Keratinocyte (primary cell): ENCODE data around the gene IFI30. TPM values are rescaled to one million over a fixed set of nuclear protein-coding genes. Genes with fewer than 3 reads are reported as not detected.

Experiments
- DNase-seq: peaks from one replicate; pipeline ENCODE4 v3.0.0-alpha.2; 2011; ENCODE audit warnings: low read depth, missing footprints, low spot score
- FAIRE-seq: peaks from 2 replicates; lab custom pipeline; 2011; peaks lifted over from hg19 to GRCh38; lab: Jason Lieb, UNC
- H2AFZ ChIP-seq: 2 replicates; pipeline ENCODE4 v1.6.0; 2012; ENCODE audit warnings: low read length, control low read depth, inconsistent platforms; ENCODE audit not compliant: control insufficient read depth
- H3K27ac ChIP-seq: 2 replicates; pipeline ENCODE4 v1.5.1; 2011; ENCODE audit warnings: low read length; ENCODE audit not compliant: control insufficient read depth, insufficient read depth
- H3K27me3 ChIP-seq: 3 replicates; pipeline ENCODE4 v1.6.0; 2011; ENCODE audit warnings: low read length; ENCODE audit not compliant: control insufficient read depth, insufficient read depth; ENCODE audit errors: extremely low read depth
- H3K36me3 ChIP-seq, 2 experiments: 2 replicates in 1 of 2; 3 replicates in 1 of 2; pipeline ENCODE4 v1.5.1; 2011; ENCODE audit warnings: low read length in 2 of 2, mild to moderate bottlenecking in 1 of 2; ENCODE audit not compliant: control insufficient read depth in 2 of 2, insufficient read depth in 2 of 2; ENCODE audit errors: extremely low read depth in 1 of 2
- H3K4me1 ChIP-seq: 3 replicates; pipeline ENCODE4 v1.5.1; 2011; ENCODE audit warnings: low read length; ENCODE audit not compliant: control insufficient read depth, insufficient read depth; ENCODE audit errors: extremely low read depth
- H3K4me2 ChIP-seq: 3 replicates; pipeline ENCODE4 v1.6.0; 2011; ENCODE audit warnings: low read depth, low read length; ENCODE audit not compliant: control insufficient read depth, insufficient read depth; ENCODE audit errors: extremely low read depth
- H3K4me3 ChIP-seq, 3 experiments: fragments of 200-600 bp in 1 of 3; sonication (generic) in 1 of 3; 2 replicates in 2 of 3; 3 replicates in 1 of 3; pipeline ENCODE4 v1.5.1; 2011 to 2016; ENCODE audit warnings: low read length in 3 of 3, mild to moderate bottlenecking in 3 of 3, control low read depth in 2 of 3, inconsistent platforms in 1 of 3, low read depth in 1 of 3, mixed read lengths in 1 of 3, mixed run types in 1 of 3, moderate library complexity in 1 of 3; ENCODE audit not compliant: control insufficient read depth in 2 of 3, insufficient read depth in 2 of 3; ENCODE audit errors: extremely low read depth in 1 of 3
- H3K79me2 ChIP-seq: 2 replicates; pipeline ENCODE4 v1.6.0; 2012; ENCODE audit warnings: low read length; ENCODE audit not compliant: control insufficient read depth, insufficient read depth
- H3K9ac ChIP-seq: 3 replicates; pipeline ENCODE4 v1.6.0; 2011; ENCODE audit warnings: low read length; ENCODE audit not compliant: control insufficient read depth, insufficient read depth; ENCODE audit errors: extremely low read depth
- H3K9me1 ChIP-seq: 3 replicates; pipeline ENCODE4 v1.6.0; 2011; ENCODE audit warnings: low read length; ENCODE audit not compliant: control insufficient read depth, insufficient read depth; ENCODE audit errors: extremely low read depth
- H3K9me3 ChIP-seq: 2 replicates; pipeline ENCODE4 v1.5.1; 2012; ENCODE audit warnings: low read depth, low read length; ENCODE audit not compliant: control insufficient read depth
- H4K20me1 ChIP-seq: 3 replicates; pipeline ENCODE4 v1.6.0; 2011; ENCODE audit warnings: low read length; ENCODE audit not compliant: control insufficient read depth, insufficient read depth; ENCODE audit errors: extremely low read depth
- EZH2 ChIP-seq: IDR thresholded peaks from one replicate; pipeline ENCODE4 v1.6.1; 2012; ENCODE audit warnings: inconsistent platforms, mild to moderate bottlenecking, low read length, moderate library complexity
- dilution Hi-C: fragments of 300-500 bp; cut with MboI; formaldehyde crosslinking; loops from one replicate; pipeline ENCODE4 v1.7.0; 2020; ENCODE audit warnings: low sequenced_read_pairs; ENCODE audit not compliant: extremely low pct_ligation_motif_present
- polyA plus RNA-seq, 5 experiments: library from polyadenylated mRNA; depleted of rRNA in 3 of 5; stranded (reverse) in 3 of 5; stranded (forward) in 1 of 5; unstranded in 1 of 5; fragments of >200 nt; gene quantifications; 1 replicate in 1 of 5; 2 replicates in 3 of 5; 3 replicates in 1 of 5; pipeline versions ENCODE4 v1.2.1 to v1.2.3, GENCODE V29; 2011 to 2012; ENCODE audit warnings: missing spikeins in 2 of 5, low read depth in 1 of 5, low replicate concordance in 1 of 5
- TF ChIP-seq, protein P1 (sequence below), 3 experiments: IDR thresholded peaks in 1 of 3; conservative IDR thresholded peaks in 1 of 3; optimal IDR thresholded peaks in 1 of 3; 2 replicates in 2 of 3; 3 replicates in 1 of 3; pipeline versions ENCODE3 to v1.5.1; 2011; ENCODE audit warnings: low read length in 3 of 3, mild to moderate bottlenecking in 3 of 3, moderate library complexity in 2 of 3, control low read depth in 1 of 3, inconsistent platforms in 1 of 3; ENCODE audit not compliant: insufficient read depth in 2 of 3; ENCODE audit errors: extremely low read depth in 1 of 3

The IFI30 gene
- polyA plus RNA-seq, 1 donor (not counting 4 experiments of a cell fraction or from before 2014, with no cell fraction given) = 31.3 TPM

DNA sequence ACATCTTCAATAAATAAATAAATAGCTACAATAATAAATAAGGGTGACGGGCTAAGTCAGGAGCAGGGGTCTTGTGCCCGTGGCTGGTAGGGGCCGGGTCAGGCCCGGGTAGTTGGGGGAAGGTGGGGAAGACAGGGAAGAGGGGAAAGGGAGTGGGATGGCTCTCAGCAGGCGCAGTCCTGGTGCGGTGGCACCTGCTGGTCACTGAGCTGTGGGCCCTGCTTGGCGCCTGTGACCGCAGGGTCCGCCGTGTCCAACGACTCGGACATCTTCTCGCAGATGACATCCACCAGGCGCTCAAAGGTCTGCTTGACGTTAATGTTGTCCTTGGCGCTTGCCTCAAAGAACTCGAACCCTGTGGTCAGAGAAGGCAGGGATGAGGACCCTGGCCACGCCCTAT, 23.7 kb downstream of the IFI30 start:
- no peak for FAIRE-seq
- Histone ChIP-seq H3K27ac (no peak overlapping the region), H3K9me3 (no peaks in the 10 kb centered on the region), H3K4me1 (peaks cover 12% of the 10 kb centered on the region), H4K20me1 (no peaks in the 10 kb centered on the region), H2AFZ (no peak overlapping the region), H3K9ac (no peak overlapping the region), H3K4me3 (no peak overlapping the region), H3K36me3 (peaks cover 4 to 9% of the 10 kb centered on the region in 2 experiments), H3K79me2 (peaks cover 6% of the 10 kb centered on the region), H3K9me1 (peaks cover 4% of the 10 kb centered on the region), H3K4me2 (no peak overlapping the region), H3K27me3 (no peaks in the 10 kb centered on the region)
- DNase-seq = no peak
- TF ChIP-seq, protein P1, sequence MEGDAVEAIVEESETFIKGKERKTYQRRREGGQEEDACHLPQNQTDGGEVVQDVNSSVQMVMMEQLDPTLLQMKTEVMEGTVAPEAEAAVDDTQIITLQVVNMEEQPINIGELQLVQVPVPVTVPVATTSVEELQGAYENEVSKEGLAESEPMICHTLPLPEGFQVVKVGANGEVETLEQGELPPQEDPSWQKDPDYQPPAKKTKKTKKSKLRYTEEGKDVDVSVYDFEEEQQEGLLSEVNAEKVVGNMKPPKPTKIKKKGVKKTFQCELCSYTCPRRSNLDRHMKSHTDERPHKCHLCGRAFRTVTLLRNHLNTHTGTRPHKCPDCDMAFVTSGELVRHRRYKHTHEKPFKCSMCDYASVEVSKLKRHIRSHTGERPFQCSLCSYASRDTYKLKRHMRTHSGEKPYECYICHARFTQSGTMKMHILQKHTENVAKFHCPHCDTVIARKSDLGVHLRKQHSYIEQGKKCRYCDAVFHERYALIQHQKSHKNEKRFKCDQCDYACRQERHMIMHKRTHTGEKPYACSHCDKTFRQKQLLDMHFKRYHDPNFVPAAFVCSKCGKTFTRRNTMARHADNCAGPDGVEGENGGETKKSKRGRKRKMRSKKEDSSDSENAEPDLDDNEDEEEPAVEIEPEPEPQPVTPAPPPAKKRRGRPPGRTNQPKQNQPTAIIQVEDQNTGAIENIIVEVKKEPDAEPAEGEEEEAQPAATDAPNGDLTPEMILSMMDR (optimal IDR thresholded peaks at IDR 0.05 in 1 of 3, IDR thresholded peaks at IDR 0.05 in 1 of 3, conservative IDR thresholded peaks at IDR 0.05 in 1 of 3; ENCODE audit: extremely low read depth in 1 of 3, insufficient read depth in 2 of 3, low read length in 3 of 3) = no peak
- no peak for TF ChIP-seq EZH2
- dilution Hi-C loops = no loop called here

DNA sequence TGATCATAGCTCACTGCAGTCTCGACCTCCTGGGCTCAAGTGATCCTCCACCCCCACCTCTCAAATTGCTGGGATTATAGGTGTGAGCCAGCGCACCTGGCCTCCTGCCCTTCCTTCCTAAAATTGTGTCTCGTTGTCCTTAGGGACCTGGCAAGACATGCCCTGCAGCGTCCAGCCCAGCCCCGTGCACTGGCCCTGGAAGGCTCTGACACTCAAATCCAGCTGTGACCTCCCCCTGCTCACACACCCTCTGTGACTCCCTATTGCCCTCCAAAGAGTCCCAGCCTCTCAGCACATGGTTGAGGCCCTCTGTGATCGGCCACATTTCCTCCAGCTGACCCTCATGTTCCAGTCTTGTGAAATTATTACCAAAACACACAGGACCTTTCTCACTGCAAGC, 24.3 kb downstream of the IFI30 start:
- H3K79me2 ChIP-seq = peaks cover 6% of the 10 kb centered on the region
- H3K27ac ChIP-seq = no peak overlapping the region
- no peak for DNase-seq
- no peak overlapping the region for H3K4me2 ChIP-seq
- FAIRE-seq = no peak
- no peak overlapping the region for H2AFZ ChIP-seq
- H3K4me3 ChIP-seq = no peak overlapping the region
- H3K4me1 ChIP-seq = peaks cover 13% of the 10 kb centered on the region
- H3K27me3 ChIP-seq = peaks cover 2% of the 10 kb centered on the region
- H3K9me3 ChIP-seq = no peaks in the 10 kb centered on the region
- H3K9ac ChIP-seq = no peak overlapping the region
- H3K9me1 ChIP-seq = peaks cover 4% of the 10 kb centered on the region
- peaks cover 4 to 9% of the 10 kb centered on the region in 2 experiments for H3K36me3 ChIP-seq
- dilution Hi-C loops = no loop called here
- TF ChIP-seq, protein P1 (optimal IDR thresholded peaks at IDR 0.05 in 1 of 3, IDR thresholded peaks at IDR 0.05 in 1 of 3, conservative IDR thresholded peaks at IDR 0.05 in 1 of 3; ENCODE audit: extremely low read depth in 1 of 3, insufficient read depth in 2 of 3, low read length in 3 of 3) = no peak
- no peak for TF ChIP-seq EZH2
- H4K20me1 ChIP-seq = no peaks in the 10 kb centered on the region
